CD4-positive, alpha-beta memory T cell (primary cell): ENCODE results near the gene FIBP. TPM values are rescaled to one million over a fixed set of nuclear protein-coding genes. Genes with fewer than 3 reads are reported as not detected.

Experiments used
- CTCF ChIA-PET: fragments of 350-600 bp; sonication (Branson Sonifier 250); formaldehyde crosslinking; loops from one replicate; lab custom pipeline; 2021; ENCODE audit warnings: inconsistent platforms; ENCODE audit not compliant: partially characterized antibody; lab: Charles Lee
- POLR2A ChIA-PET: fragments of 350-600 bp; sonication (Branson Sonifier 250); formaldehyde crosslinking; loops from one replicate; lab custom pipeline; 2021; ENCODE audit not compliant: partially characterized antibody; lab: Charles Lee
- DNase-seq, 5 donors: peaks; one replicate each; pipeline versions ENCODE4 v3.0.0 to v3.0.0-alpha.2; 2020 to 2022; ENCODE audit warnings: mixed read lengths in 1 of 5
- H3K27ac ChIP-seq: one replicate; pipeline ENCODE4 v1.7.0; 2013; ENCODE audit warnings: low read depth, low read length
- H3K27me3 ChIP-seq: 2 replicates; pipeline ENCODE4 v1.7.0; 2013; ENCODE audit warnings: mild to moderate bottlenecking, low read length, moderate library complexity; ENCODE audit not compliant: insufficient read depth
- H3K36me3 ChIP-seq: 2 replicates; pipeline ENCODE4 v1.7.0; 2013; ENCODE audit warnings: mild to moderate bottlenecking, low read length, moderate library complexity; ENCODE audit not compliant: insufficient read depth
- H3K4me1 ChIP-seq: 2 replicates; pipeline ENCODE4 v1.7.0; 2013; ENCODE audit warnings: mild to moderate bottlenecking, low read length, moderate library complexity; ENCODE audit not compliant: insufficient read depth
- H3K4me3 ChIP-seq, 2 donors: one replicate each; pipeline ENCODE4 v1.7.0; 2013; ENCODE audit warnings: low read length in 2 of 2, mild to moderate bottlenecking in 1 of 2
- H3K9me3 ChIP-seq, 2 donors: one replicate each; pipeline ENCODE4 v1.7.0; 2013; ENCODE audit warnings: low read length in 2 of 2, control low read depth in 1 of 2; ENCODE audit not compliant: control insufficient read depth in 1 of 2
- H3K27ac Mint-ChIP-seq, 7 donors: one replicate each; pipeline ENCODE4 v1.8.0; 2020 to 2021; ENCODE audit warnings: mixed read lengths in 7 of 7, mild to moderate bottlenecking in 6 of 7, inconsistent platforms in 3 of 7, moderate library complexity in 3 of 7
- H3K27me3 Mint-ChIP-seq, 2 donors: one replicate each; pipeline ENCODE4 v1.8.0; 2020 to 2021; ENCODE audit warnings: mixed read lengths in 2 of 2
- H3K36me3 Mint-ChIP-seq, 2 donors: one replicate each; pipeline ENCODE4 v1.8.0; 2020 to 2021; ENCODE audit warnings: mixed read lengths in 2 of 2, inconsistent platforms in 1 of 2, mild to moderate bottlenecking in 1 of 2
- H3K4me1 Mint-ChIP-seq, 4 donors: one replicate each; pipeline ENCODE4 v1.8.0; 2020 to 2021; ENCODE audit warnings: mixed read lengths in 4 of 4, mild to moderate bottlenecking in 1 of 4
- H3K4me3 Mint-ChIP-seq, 8 donors: one replicate each; pipeline ENCODE4 v1.8.0; 2020 to 2021; ENCODE audit warnings: mixed read lengths in 8 of 8, mild to moderate bottlenecking in 7 of 8, moderate library complexity in 6 of 8, inconsistent platforms in 3 of 8
- H3K9me3 Mint-ChIP-seq, 8 donors: one replicate each; pipeline ENCODE4 v1.8.0; 2020 to 2021; ENCODE audit warnings: mixed read lengths in 8 of 8, mild to moderate bottlenecking in 5 of 8, inconsistent platforms in 3 of 8, moderate library complexity in 1 of 8
- intact Hi-C: fragments of 100-400 bp; cut with micrococcal nuclease; formaldehyde crosslinking; loops from one replicate; pipeline ENCODE4 v1.15.1; 2023
- polyA plus RNA-seq, 2 donors: library from polyadenylated mRNA; unstranded; fragments of 300-500 nt; fragmentation: Illumina TruSeq; gene quantifications; one replicate each; pipeline ENCODE4 v1.2.3, GENCODE V29; 2021
- total RNA-seq, 2 experiments: library from RNA; stranded (reverse); gene quantifications; one replicate each; pipeline ENCODE4 v1.2.3, GENCODE V29; 2021

FIBP gene
- total and polyA plus RNA-seq, 4 experiments from 2014 or later, result 39.9 to 99.0 (median 60.7) TPM

GRCh38 chr11:65857853-65858680 is 30.2 kb downstream of the FIBP start, which contains the start of gene CFL1:
TSS of gene CFL1 (minus strand) at chr11:65858180. CDS start at chr11:65858099, 81 bp downstream.
- Histone ChIP-seq H3K9me3 (no peaks in the 10 kb centered on the region), H3K27me3 (no peaks in the 10 kb centered on the region), H3K4me1 (peaks cover 63% of the 10 kb centered on the region), H3K27ac (peak within 1 kb of the TSS; percentile 85), H3K4me3 (peak within 1 kb of the TSS; percentile 62 to 90), H3K36me3 (peaks cover 46% of the 10 kb centered on the region)
- peak; percentile 97 to 98 (median 97) for DNase-seq
- H3K27me3 Mint-ChIP-seq, result no peaks in the 10 kb centered on the region
- POLR2A ChIA-PET, result interaction anchor here (0.6 to 8.5 kb wide), 36 partner anchors 8 to 1541 kb away, joined by 3 to 435 read pairs (median 5); partner anchors contain the start of genes BANF1, C11orf68, CCDC85B and CTSW
- peaks cover 0 to 6% (median 0%) of the 10 kb centered on the region in 8 donors for H3K9me3 Mint-ChIP-seq
- CTCF ChIA-PET, result interaction anchor here (0.6 to 11.0 kb wide), 7 partner anchors 17 to 187 kb away, joined by 3 to 281 read pairs (median 3); partner anchors contain the start of genes CCDC85B, FIBP and KAT5
- H3K4me1 Mint-ChIP-seq, result peaks cover 35 to 76% (median 56%) of the 10 kb centered on the region in 4 donors
- peak within 1 kb of the TSS; percentile 93 to 99 (median 96) for H3K4me3 Mint-ChIP-seq
- intact Hi-C loops, result loop anchor here (1.0 to 10.0 kb wide), 9 partner anchors 15 to 723 kb away; partner anchors contain the start of genes BANF1, C11orf68, CCDC85B and DRAP1
- peaks cover 44 to 66% of the 10 kb centered on the region in 2 donors for H3K36me3 Mint-ChIP-seq
- peak within 1 kb of the TSS; percentile 92 to 99 (median 97) for H3K27ac Mint-ChIP-seq

- peaks cover 43% of the 10 kb centered on the region for H3K36me3 ChIP-seq
- H3K4me1 ChIP-seq, result peaks cover 62% of the 10 kb centered on the region
- Mint-ChIP-seq H3K36me3 (peaks cover 39 to 63% of the 10 kb centered on the region in 2 donors), H3K27me3 (no peaks in the 10 kb centered on the region), H3K9me3 (peaks cover 0 to 6% (median 0%) of the 10 kb centered on the region in 8 donors), H3K27ac (peak overlapping the region in 2 of 7 donors; percentile 71 to 93), H3K4me3 (peak overlapping the region; percentile 83 to 96 (median 91)), H3K4me1 (peaks cover 32 to 76% (median 53%) of the 10 kb centered on the region in 4 donors)
- intact Hi-C loops, result loop anchor here (5.0 to 10.0 kb wide), 2 partner anchors 195 to 723 kb away; partner anchors contain the start of genes RELA and SYVN1
- peak; percentile 65 to 74 (median 69) for DNase-seq
- H3K4me3 ChIP-seq, result peak overlapping the region; percentile 62 to 90
- H3K27me3 ChIP-seq, result no peaks in the 10 kb centered on the region
- H3K9me3 ChIP-seq, result no peaks in the 10 kb centered on the region
- ChIA-PET CTCF (interaction anchor here (0.8 to 11.0 kb wide), 3 partner anchors 24 to 146 kb away, joined by 3 to 281 read pairs (median 3); partner anchors contain the start of genes CCDC85B, FIBP and KAT5), POLR2A (interaction anchor here (0.8 to 8.5 kb wide), 21 partner anchors 9 to 514 kb away, joined by 3 to 435 read pairs (median 5); partner anchors contain the start of genes BANF1, CCDC85B, CTSW and EFEMP2)
- peak overlapping the region; percentile 60 for H3K27ac ChIP-seq
Observed at GRCh38 chr11:65857500-65857852, 30.8 kb downstream of the FIBP start.

DNA sequence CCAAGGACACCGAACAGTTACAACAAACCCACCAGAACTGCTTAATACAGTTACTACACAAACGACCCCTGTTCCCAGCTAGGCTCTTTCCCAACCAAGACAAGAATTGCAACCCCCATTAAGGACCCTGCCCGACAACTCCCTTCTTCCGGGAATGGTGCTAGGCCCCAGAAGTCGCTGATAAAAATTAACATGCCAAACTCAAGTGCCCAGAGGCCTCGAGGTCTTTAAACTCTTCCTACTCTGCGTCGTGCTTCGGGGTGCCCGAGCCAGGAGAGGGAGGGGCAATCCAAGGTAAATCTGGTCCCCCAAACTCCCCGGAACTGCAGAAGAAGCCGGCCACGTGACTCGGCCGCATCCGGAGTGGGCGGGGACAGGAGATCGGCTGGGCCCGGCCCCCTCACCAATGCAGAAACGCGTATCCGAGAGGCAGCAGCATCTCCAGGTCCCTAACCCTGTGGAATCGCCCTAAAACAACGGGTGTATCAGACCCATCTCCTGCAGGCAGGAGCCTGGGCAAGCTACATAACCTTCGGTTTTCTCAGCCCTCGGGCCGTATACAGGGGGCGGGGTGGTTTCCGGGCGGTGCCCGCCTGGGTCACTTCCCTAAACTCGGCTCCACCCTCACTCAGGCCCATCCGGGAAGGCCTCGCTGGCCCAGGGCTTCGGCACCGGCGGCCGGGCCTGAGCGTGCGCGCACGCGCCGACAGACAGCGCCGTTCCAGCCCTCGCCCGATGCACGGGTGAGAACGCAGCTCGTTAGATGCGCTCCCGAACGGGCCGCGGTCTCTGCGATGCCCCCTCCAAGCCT is 31.4 kb downstream of the FIBP start:
- H3K9me3 ChIP-seq, result no peaks in the 10 kb centered on the region
- intact Hi-C loops, result loop anchor here (5.0 to 10.0 kb wide), 2 partner anchors 195 to 722 kb away; partner anchors contain the start of genes RELA and SYVN1
- peaks cover 43 to 66% of the 10 kb centered on the region in 2 donors for H3K36me3 Mint-ChIP-seq
- ChIA-PET POLR2A (interaction anchor here (0.8 to 8.5 kb wide), 16 partner anchors 9 to 515 kb away, joined by 3 to 435 read pairs (median 5); partner anchors contain the start of genes BANF1, CCDC85B, CTSW and EFEMP2), CTCF (interaction anchor here (0.5 to 11.0 kb wide), 2 partner anchors 31 to 87 kb away, joined by 4 to 281 read pairs; partner anchors contain the start of genes CCDC85B and FIBP)
- peaks cover 42% of the 10 kb centered on the region for H3K36me3 ChIP-seq
- H3K4me1 Mint-ChIP-seq, result peaks cover 34 to 80% (median 54%) of the 10 kb centered on the region in 4 donors
- peak overlapping the region; percentile 60 for H3K27ac ChIP-seq
- H3K27ac Mint-ChIP-seq, result peak overlapping the region; percentile 81 to 97 (median 92)
- peak overlapping the region; percentile 62 to 90 for H3K4me3 ChIP-seq
- H3K4me3 Mint-ChIP-seq, result peak overlapping the region; percentile 83 to 96 (median 91)
- peaks cover 56% of the 10 kb centered on the region for H3K4me1 ChIP-seq
- H3K27me3 ChIP-seq, result no peaks in the 10 kb centered on the region
- DNase-seq, result peak; percentile 81 to 88 (median 84)
- no peaks in the 10 kb centered on the region for H3K27me3 Mint-ChIP-seq
- H3K9me3 Mint-ChIP-seq, result peaks cover 0 to 6% (median 0%) of the 10 kb centered on the region in 8 donors

DNA sequence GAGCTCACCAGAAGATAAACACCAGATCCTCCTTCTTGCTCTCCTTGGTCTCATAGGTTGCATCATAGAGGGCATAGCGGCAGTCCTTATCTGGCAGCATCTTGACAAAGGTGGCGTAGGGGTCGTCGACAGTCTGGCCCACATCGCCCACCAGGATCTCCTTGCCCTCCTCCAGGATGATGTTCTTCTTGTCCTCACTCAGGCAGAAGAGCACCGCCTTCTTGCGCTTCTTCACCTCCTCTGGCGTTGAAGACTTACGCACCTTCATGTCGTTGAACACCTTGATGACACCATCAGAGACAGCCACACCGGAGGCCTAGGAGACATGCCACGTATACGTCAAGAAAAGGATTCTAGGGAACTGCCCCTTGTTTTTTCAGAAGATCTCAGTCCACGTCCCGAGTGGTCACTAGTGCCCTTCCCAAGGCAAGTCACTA is 32.3 kb downstream of the FIBP start:
- intact Hi-C loops, result loop anchor here (5.0 to 10.0 kb wide), 2 partner anchors 194 to 721 kb away; partner anchors contain the start of genes RELA and SYVN1
- H3K4me1 Mint-ChIP-seq, result peaks cover 32 to 73% (median 50%) of the 10 kb centered on the region in 4 donors
- POLR2A ChIA-PET, result interaction anchor here (1.0 to 6.4 kb wide), 7 partner anchors 9 to 241 kb away, joined by 3 to 222 read pairs (median 30); partner anchors contain the start of genes EFEMP2, MAP3K11, PCNX3 and SNX32

GRCh38 chr11:65854852-65855837 is 33.1 kb downstream of the FIBP start:
- CTCF ChIA-PET, result interaction anchor here (11.0 kb wide), 1 partner anchor 32 kb away, joined by 281 read pairs; the partner anchor contains the start of genes CCDC85B and FIBP

More for the DNA sequence above, 32.3 kb downstream of the FIBP start:
- Histone ChIP-seq H3K4me1 (peaks cover 47% of the 10 kb centered on the region), H3K27me3 (no peaks in the 10 kb centered on the region), H3K36me3 (peaks cover 50% of the 10 kb centered on the region), H3K27ac (peak overlapping the region; percentile 60), H3K4me3 (peak overlapping the region; percentile 25 to 90), H3K9me3 (peaks cover 0 to 5% of the 10 kb centered on the region in 2 donors)
- no peak for DNase-seq
- Mint-ChIP-seq H3K36me3 (peaks cover 51 to 67% of the 10 kb centered on the region in 2 donors), H3K27ac (peak overlapping the region; percentile 81 to 97 (median 92)), H3K9me3 (peaks cover 0 to 6% (median 0%) of the 10 kb centered on the region in 8 donors), H3K27me3 (no peaks in the 10 kb centered on the region), H3K4me3 (peak overlapping the region; percentile 83 to 96 (median 91))
- CTCF ChIA-PET, result interaction anchor here (11.0 kb wide), 1 partner anchor 31 kb away, joined by 281 read pairs; the partner anchor contains the start of genes CCDC85B and FIBP

More at GRCh38 chr11:65854852-65855837, 33.1 kb downstream of the FIBP start:
- H3K36me3 ChIP-seq, result peaks cover 50% of the 10 kb centered on the region
- H3K27ac ChIP-seq, result peak overlapping the region; percentile 60
- no peak for DNase-seq
- Mint-ChIP-seq H3K27me3 (no peaks in the 10 kb centered on the region), H3K4me1 (peaks cover 32 to 66% (median 48%) of the 10 kb centered on the region in 4 donors), H3K27ac (peak overlapping the region in 4 of 7 donors; percentile 69 to 93 (median 70)), H3K4me3 (peak overlapping the region in 7 of 8 donors; percentile 63 to 96 (median 86)), H3K36me3 (peaks cover 51 to 63% of the 10 kb centered on the region in 2 donors), H3K9me3 (peaks cover 0 to 6% (median 0%) of the 10 kb centered on the region in 8 donors)
- H3K4me1 ChIP-seq, result peaks cover 45% of the 10 kb centered on the region
- H3K9me3 ChIP-seq, result peaks cover 0 to 5% of the 10 kb centered on the region in 2 donors
- no peaks in the 10 kb centered on the region for H3K27me3 ChIP-seq
- intact Hi-C loops, result loop anchor here (5.0 to 10.0 kb wide), 2 partner anchors 193 to 720 kb away; partner anchors contain the start of genes RELA and SYVN1
- peak overlapping the region in 1 of 2 donors; percentile 90 for H3K4me3 ChIP-seq
- POLR2A ChIA-PET, result interaction anchor here (1.1 to 6.4 kb wide), 3 partner anchors 9 to 36 kb away, joined by 4 to 30 read pairs (median 4); partner anchors contain the start of gene SNX32
